ENCODE results near the gene SYT1.

SYT1 gene

DNA sequence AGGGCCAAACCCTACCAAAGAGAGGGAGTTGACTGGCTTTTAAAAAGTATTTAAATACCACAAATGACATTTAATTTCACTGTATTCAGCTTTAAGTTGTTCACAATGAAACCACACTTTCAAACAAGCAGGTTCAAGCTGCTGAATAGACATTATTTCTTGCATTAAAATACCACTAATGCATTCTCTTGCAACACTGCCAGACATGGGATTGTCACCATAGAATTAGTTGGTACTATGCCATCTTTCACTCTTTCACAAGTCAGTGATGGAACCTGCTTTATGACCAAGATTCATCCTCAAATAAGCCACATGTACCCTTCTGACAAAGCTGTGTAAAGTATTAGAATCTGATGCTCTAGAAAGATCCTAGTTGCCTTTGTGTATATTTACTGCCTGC, 586.8 kb downstream of the SYT1 start:
- POLR2A ChIA-PET = no interaction called here

DNA sequence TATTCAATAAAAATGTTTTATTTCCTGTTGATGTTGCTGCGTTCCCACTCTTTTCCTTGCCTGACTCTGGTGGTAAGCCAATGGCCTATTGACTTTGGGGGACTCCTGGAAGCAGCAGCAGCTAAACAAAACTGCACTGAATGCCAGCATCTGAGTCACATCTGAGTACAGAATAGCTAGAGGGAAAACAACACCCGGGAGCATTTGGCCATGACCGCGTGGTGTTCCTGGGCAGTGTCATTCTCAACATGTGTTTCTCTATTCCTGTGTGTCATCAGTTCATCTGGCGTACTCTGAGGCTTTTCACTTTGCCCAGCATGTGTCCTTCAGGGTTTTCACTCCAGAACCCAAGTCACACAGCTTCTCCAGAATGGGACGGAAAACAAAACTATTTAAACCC, 587.4 kb downstream of the SYT1 start:
- TF ChIP-seq HDGF (IDR thresholded peaks at IDR 0.05; ENCODE audit: borderline replicate concordance) (no peak), NFRKB (IDR thresholded peaks at IDR 0.05) (no peak), L3MBTL2 (conservative IDR thresholded peaks at IDR 0.05) (no peak), FOXK2 (IDR thresholded peaks at IDR 0.05) (no peak), FOXM1 (IDR thresholded peaks at IDR 0.05; ENCODE audit: borderline replicate concordance) (no peak), LEF1 (IDR thresholded peaks at IDR 0.05; ENCODE audit: borderline replicate concordance) (no peak), ELF4 (IDR thresholded peaks at IDR 0.05) (no peak), FOXA1 (IDR thresholded peaks at IDR 0.05) (no peak), SUZ12 (IDR thresholded peaks at IDR 0.05) (no peak), BHLHE40 (IDR thresholded peaks at IDR 0.05; ENCODE audit: borderline replicate concordance) (no peak), ZNF384 (IDR thresholded peaks at IDR 0.05) (no peak), CTBP1 (IDR thresholded peaks at IDR 0.05; ENCODE audit: borderline replicate concordance) (no peak), ARNT (IDR thresholded peaks at IDR 0.05) (no peak), SP1 (IDR thresholded peaks at IDR 0.05) (no peak)
- TF ChIP-seq, protein P1, sequence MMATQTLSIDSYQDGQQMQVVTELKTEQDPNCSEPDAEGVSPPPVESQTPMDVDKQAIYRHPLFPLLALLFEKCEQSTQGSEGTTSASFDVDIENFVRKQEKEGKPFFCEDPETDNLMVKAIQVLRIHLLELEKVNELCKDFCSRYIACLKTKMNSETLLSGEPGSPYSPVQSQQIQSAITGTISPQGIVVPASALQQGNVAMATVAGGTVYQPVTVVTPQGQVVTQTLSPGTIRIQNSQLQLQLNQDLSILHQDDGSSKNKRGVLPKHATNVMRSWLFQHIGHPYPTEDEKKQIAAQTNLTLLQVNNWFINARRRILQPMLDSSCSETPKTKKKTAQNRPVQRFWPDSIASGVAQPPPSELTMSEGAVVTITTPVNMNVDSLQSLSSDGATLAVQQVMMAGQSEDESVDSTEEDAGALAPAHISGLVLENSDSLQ (IDR thresholded peaks at IDR 0.05) = no peak
- no peak for DNase-seq (ENCODE audit: extremely low spot score)
- ChIA-PET CTCF (no interaction called here), POLR2A (no interaction called here)

More for the DNA sequence above, 586.8 kb downstream of the SYT1 start:
- CTCF ChIA-PET = no interaction called here
- no peak for DNase-seq (ENCODE audit: extremely low spot score)
- no peak for TF ChIP-seq L3MBTL2 (conservative IDR thresholded peaks at IDR 0.05)
- no peak for TF ChIP-seq ARNT (IDR thresholded peaks at IDR 0.05)
- TF ChIP-seq FOXA1 (IDR thresholded peaks at IDR 0.05) = no peak
- TF ChIP-seq FOXM1 (IDR thresholded peaks at IDR 0.05; ENCODE audit: borderline replicate concordance) = no peak

GRCh38 chr12:79452906-79453305, 588.3 kb downstream of the SYT1 start:
- ChIA-PET CTCF (no interaction called here), POLR2A (no interaction called here)
- no peak for TF ChIP-seq FOXM1 (IDR thresholded peaks at IDR 0.05; ENCODE audit: borderline replicate concordance)
- no peak for TF ChIP-seq BHLHE40 (IDR thresholded peaks at IDR 0.05; ENCODE audit: borderline replicate concordance)
- TF ChIP-seq ELF4 (IDR thresholded peaks at IDR 0.05) = no peak
- no peak for DNase-seq (ENCODE audit: extremely low spot score)

GRCh38 chr12:79453820-79454219, 589.2 kb downstream of the SYT1 start:
- no peak for DNase-seq (ENCODE audit: extremely low spot score)
- TF ChIP-seq, protein P1 (IDR thresholded peaks at IDR 0.05) = no peak
- ChIA-PET CTCF (no interaction called here), POLR2A (no interaction called here)

- ChIA-PET POLR2A (no interaction called here), CTCF (no interaction called here)
Observed at GRCh38 chr12:79454338-79454843, 589.8 kb downstream of the SYT1 start.

DNA sequence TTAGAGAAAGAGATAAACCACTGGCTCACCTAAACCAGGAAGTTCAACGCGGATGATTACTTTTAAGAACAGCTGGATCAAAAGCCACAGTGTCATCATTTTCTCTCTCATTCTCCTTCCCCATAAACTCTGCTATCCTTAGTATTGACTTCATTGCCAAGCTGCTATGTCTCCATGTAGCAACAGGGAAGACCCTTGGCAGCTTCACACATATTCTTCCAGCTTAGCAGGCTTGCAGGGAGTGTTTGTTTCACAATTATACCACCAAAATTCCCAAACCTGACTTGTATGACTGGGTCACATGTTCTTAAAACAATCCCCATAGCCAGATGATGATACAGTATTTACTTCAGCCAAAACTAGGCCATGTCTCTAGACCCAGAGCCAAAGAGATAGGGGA, 590.7 kb downstream of the SYT1 start:
- no peak for DNase-seq (ENCODE audit: extremely low spot score)
- ChIA-PET POLR2A (no interaction called here), CTCF (no interaction called here)
- no peak for TF ChIP-seq BHLHE40 (IDR thresholded peaks at IDR 0.05; ENCODE audit: borderline replicate concordance)
- TF ChIP-seq, protein P1 (IDR thresholded peaks at IDR 0.05) = no peak
- no peak for TF ChIP-seq SUZ12 (IDR thresholded peaks at IDR 0.05)
- TF ChIP-seq LEF1 (IDR thresholded peaks at IDR 0.05; ENCODE audit: borderline replicate concordance) = no peak
- no peak for TF ChIP-seq FOXM1 (IDR thresholded peaks at IDR 0.05; ENCODE audit: borderline replicate concordance)
- TF ChIP-seq ZNF384 (IDR thresholded peaks at IDR 0.05) = no peak
- no peak for TF ChIP-seq FOXA1 (IDR thresholded peaks at IDR 0.05)
- no peak for TF ChIP-seq SP1 (IDR thresholded peaks at IDR 0.05)
- no peak for TF ChIP-seq HDGF (IDR thresholded peaks at IDR 0.05; ENCODE audit: borderline replicate concordance)
- TF ChIP-seq FOXK2 (IDR thresholded peaks at IDR 0.05) = no peak
- TF ChIP-seq ELF4 (IDR thresholded peaks at IDR 0.05) = no peak
- no peak for TF ChIP-seq ARNT (IDR thresholded peaks at IDR 0.05)
- TF ChIP-seq TARDBP (IDR thresholded peaks at IDR 0.05) = no peak
- no peak for TF ChIP-seq L3MBTL2 (conservative IDR thresholded peaks at IDR 0.05)
- no peak for TF ChIP-seq CTBP1 (IDR thresholded peaks at IDR 0.05; ENCODE audit: borderline replicate concordance)
- no peak for TF ChIP-seq NFRKB (IDR thresholded peaks at IDR 0.05)

More at GRCh38 chr12:79454338-79454843, 589.8 kb downstream of the SYT1 start:
- DNase-seq (ENCODE audit: extremely low spot score) = no peak
- TF ChIP-seq, protein P1 (IDR thresholded peaks at IDR 0.05) = peak; percentile 69
- TF ChIP-seq FOXA1 (IDR thresholded peaks at IDR 0.05) (no peak), L3MBTL2 (conservative IDR thresholded peaks at IDR 0.05) (no peak), ARNT (IDR thresholded peaks at IDR 0.05) (no peak), TARDBP (IDR thresholded peaks at IDR 0.05) (no peak), FOXM1 (IDR thresholded peaks at IDR 0.05; ENCODE audit: borderline replicate concordance) (no peak), BHLHE40 (IDR thresholded peaks at IDR 0.05; ENCODE audit: borderline replicate concordance) (no peak)

- POLR2A ChIA-PET = no interaction called here
- CTCF ChIA-PET = no interaction called here
- no peak for DNase-seq (ENCODE audit: extremely low spot score)
- TF ChIP-seq NFRKB (IDR thresholded peaks at IDR 0.05) (no peak), SUZ12 (IDR thresholded peaks at IDR 0.05) (no peak), LEF1 (IDR thresholded peaks at IDR 0.05; ENCODE audit: borderline replicate concordance) (no peak)
Observed at GRCh38 chr12:79482323-79482722, 617.7 kb downstream of the SYT1 start.
